Measurements from ENCODE around the gene MDFIC. TPM values are rescaled to one million over a fixed set of nuclear protein-coding genes. Genes with fewer than 3 reads are reported as not detected.
"Not testable (repeated sequence)": the region's sequence is repeated elsewhere in the genome, so short reads cannot be mapped to it uniquely, and the experiment has no call there.

The MDFIC gene
- total and polyA plus RNA-seq, 4 donors, result 3.2 to 6.6 (median 5.3) TPM

GRCh38 chr7:114879554-114879953 lies 42.3 kb upstream of the MDFIC start (continued):
- no peak for TF ChIP-seq CTCF (IDR thresholded peaks at IDR 0.05; ENCODE audit: low read depth, low read length, missing input control)
- no peak for TF ChIP-seq EGR1 (IDR thresholded peaks at IDR 0.05; ENCODE audit: low read depth in 2 of 2)
- no peak for TF ChIP-seq RAD21 (IDR thresholded peaks at IDR 0.05)
- no peak for TF ChIP-seq HNF4A (conservative IDR thresholded peaks at IDR 0.05)
- no peak for TF ChIP-seq SP1 (IDR thresholded peaks at IDR 0.05)
- no peak for TF ChIP-seq HNF4G (IDR thresholded peaks at IDR 0.05)

GRCh38 chr7:114885836-114886235 lies 36.1 kb upstream of the MDFIC start:
- Histone ChIP-seq H3K27me3 (ENCODE audit: control insufficient read depth in 4 of 4, insufficient read depth in 4 of 4, low read length in 3 of 4) (no peaks in the 10 kb centered on the region), H3K36me3 (ENCODE audit: control insufficient read depth in 4 of 4, insufficient read depth in 3 of 4, low read depth in 1 of 4, low read length in 3 of 4) (no peaks in the 10 kb centered on the region), H3K27ac (ENCODE audit: low read depth in 1 of 2, low read length in 2 of 2) (no peak overlapping the region), H3K4me1 (ENCODE audit: control insufficient read depth in 4 of 4, insufficient read depth in 4 of 4, low read length in 3 of 4) (no peaks in the 10 kb centered on the region), H3K9me3 (ENCODE audit: control insufficient read depth in 4 of 4, low read length in 3 of 4) (no peaks in the 10 kb centered on the region), H3K9ac (ENCODE audit: low read depth in 1 of 2, low read length in 2 of 2) (no peak overlapping the region), H3K4me3 (ENCODE audit: low read depth in 1 of 3, low read length in 3 of 3) (no peak overlapping the region)
- no peak for DNase-seq (ENCODE audit: low spot score)
- TF ChIP-seq HNF4G (IDR thresholded peaks at IDR 0.05), result no peak
- no peak for TF ChIP-seq ZBTB33 (IDR thresholded peaks at IDR 0.05)
- no peak for TF ChIP-seq RAD21 (IDR thresholded peaks at IDR 0.05)
- no peak for TF ChIP-seq HNF4A (conservative IDR thresholded peaks at IDR 0.05)

GRCh38 chr7:114886241-114886640 lies 35.7 kb upstream of the MDFIC start:
- Histone ChIP-seq H3K4me3 (ENCODE audit: low read depth in 1 of 3, low read length in 3 of 3) (no peak overlapping the region), H3K27me3 (ENCODE audit: control insufficient read depth in 4 of 4, insufficient read depth in 4 of 4, low read length in 3 of 4) (no peaks in the 10 kb centered on the region), H3K27ac (ENCODE audit: low read depth in 1 of 2, low read length in 2 of 2) (no peak overlapping the region), H3K4me1 (ENCODE audit: control insufficient read depth in 4 of 4, insufficient read depth in 4 of 4, low read length in 3 of 4) (no peaks in the 10 kb centered on the region), H3K9me3 (ENCODE audit: control insufficient read depth in 4 of 4, low read length in 3 of 4) (no peaks in the 10 kb centered on the region), H3K36me3 (ENCODE audit: control insufficient read depth in 4 of 4, insufficient read depth in 3 of 4, low read depth in 1 of 4, low read length in 3 of 4) (no peaks in the 10 kb centered on the region), H3K9ac (ENCODE audit: low read depth in 1 of 2, low read length in 2 of 2) (no peak overlapping the region)
- 81% methylated on average over 2 of the region's 2 CpGs for WGBS
- no peak for DNase-seq (ENCODE audit: low spot score)
- TF ChIP-seq TAF1 (conservative IDR thresholded peaks at IDR 0.05) (no peak), FOXA2 (IDR thresholded peaks at IDR 0.05) (no peak), CTCF (IDR thresholded peaks at IDR 0.05; ENCODE audit: low read depth, low read length, missing input control) (no peak)

- DNase-seq (ENCODE audit: low spot score); H3K27me3 ChIP-seq (ENCODE audit: control insufficient read depth in 4 of 4, insufficient read depth in 4 of 4, low read length in 3 of 4); H3K36me3 ChIP-seq (ENCODE audit: control insufficient read depth in 4 of 4, insufficient read depth in 3 of 4, low read depth in 1 of 4, low read length in 3 of 4); H3K4me1 ChIP-seq (ENCODE audit: control insufficient read depth in 4 of 4, insufficient read depth in 4 of 4, low read length in 3 of 4); H3K4me3 ChIP-seq (ENCODE audit: low read depth in 1 of 3, low read length in 3 of 3); H3K9ac ChIP-seq (ENCODE audit: low read depth in 1 of 2, low read length in 2 of 2); H3K27ac ChIP-seq (ENCODE audit: low read depth in 1 of 2, low read length in 2 of 2); H3K9me3 ChIP-seq (ENCODE audit: control insufficient read depth in 4 of 4, low read length in 3 of 4): not testable (repeated sequence)
- 97% methylated on average over 3 of the region's 3 CpGs for WGBS
Measured at GRCh38 chr7:114889116-114889515, 32.8 kb upstream of the MDFIC start.

All from liver (tissue), 9 donors.